HG03159 (cell line): ENCODE results near the gene CLASP1.
"Not testable (repeated sequence)": the region's sequence is repeated elsewhere in the genome, so short reads cannot be mapped to it uniquely, and the experiment has no call there.

Experiments used
- ATAC-seq: cut with Tn5 transposase; IDR thresholded peaks from one replicate; pipeline ENCODE4 v1.9.1; 2021; ENCODE audit warnings: mild to moderate bottlenecking, moderate library complexity; ENCODE audit not compliant: unreplicated experiment

The CLASP1 gene

DNA sequence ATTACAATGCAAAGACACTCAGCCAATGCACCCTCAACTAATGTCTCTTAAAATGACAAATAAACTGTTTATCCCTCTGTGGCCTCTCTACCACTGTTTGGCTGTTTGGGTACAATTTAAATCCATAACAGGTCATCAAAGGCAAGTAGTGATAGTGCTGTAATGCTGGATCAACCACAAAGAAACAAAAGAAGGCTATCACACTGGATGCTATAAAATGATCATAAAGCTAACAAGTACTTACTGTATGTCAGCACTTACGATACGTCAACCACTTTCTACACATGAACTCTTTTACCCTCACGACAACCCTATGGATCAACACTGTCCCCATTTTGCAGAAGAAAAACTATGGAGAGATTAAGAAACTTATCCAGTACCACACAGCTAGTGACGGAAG is 64.5 kb downstream of the CLASP1 start:
- no peak for ATAC-seq

DNA sequence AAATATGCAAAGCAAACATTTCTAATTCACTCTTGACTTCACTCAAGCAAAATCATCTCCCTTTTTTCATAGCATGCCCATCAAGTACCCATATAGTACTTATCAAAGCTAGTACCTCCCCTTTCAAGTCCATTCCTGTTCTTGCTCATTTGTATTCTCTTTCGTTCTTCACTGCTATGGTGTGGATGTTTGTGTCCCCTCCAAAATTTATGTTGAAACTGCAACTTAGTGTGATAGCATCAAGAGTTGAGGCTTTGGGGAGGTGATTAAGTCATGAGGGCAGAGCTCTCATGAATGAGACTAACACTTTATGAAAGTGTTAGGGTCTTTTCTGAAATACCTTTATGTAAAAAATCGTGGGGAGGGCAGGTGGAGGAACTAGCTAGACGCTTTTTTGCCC is 65.7 kb downstream of the CLASP1 start:
- no peak for ATAC-seq

DNA sequence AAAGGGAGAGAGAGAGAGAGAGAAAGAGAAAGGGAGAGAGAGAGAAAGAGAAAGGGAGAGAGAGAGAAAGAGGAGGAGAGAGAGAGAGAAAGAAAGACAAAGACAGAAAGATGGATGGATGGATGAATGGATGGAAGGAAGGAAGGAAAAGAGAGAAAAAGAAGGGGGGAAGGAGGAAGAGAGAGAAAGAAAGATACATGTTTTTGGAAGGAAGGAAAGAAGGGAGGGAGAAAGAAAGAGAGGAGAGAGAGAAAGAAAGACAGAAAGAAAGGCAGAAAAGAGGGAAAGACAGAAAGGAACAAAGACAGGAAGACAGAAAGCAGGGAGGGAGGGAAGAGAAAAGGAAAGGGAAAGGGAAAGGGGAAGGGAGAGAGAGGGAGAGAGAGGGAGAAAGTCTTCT is 67.0 kb downstream of the CLASP1 start:
- ATAC-seq = no peak

DNA sequence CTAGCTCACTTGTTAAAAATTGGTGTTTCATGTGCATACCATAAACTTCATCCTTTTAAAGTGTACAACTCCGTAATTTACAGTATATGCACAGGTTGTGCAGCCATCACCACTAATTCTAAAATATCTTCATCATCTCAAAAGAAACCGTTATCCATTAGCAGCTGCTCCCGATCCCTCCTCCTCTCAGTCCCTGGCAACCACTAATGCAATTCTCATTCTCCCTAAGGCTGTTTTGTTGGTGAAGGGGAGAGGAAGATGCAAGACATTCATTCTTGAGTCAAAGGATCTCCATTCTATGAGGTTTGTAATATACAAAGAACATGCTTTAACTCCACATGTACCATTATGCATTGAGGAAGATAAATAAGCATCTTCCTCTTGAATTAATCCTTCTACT is 70.0 kb downstream of the CLASP1 start:
- ATAC-seq = no peak

DNA sequence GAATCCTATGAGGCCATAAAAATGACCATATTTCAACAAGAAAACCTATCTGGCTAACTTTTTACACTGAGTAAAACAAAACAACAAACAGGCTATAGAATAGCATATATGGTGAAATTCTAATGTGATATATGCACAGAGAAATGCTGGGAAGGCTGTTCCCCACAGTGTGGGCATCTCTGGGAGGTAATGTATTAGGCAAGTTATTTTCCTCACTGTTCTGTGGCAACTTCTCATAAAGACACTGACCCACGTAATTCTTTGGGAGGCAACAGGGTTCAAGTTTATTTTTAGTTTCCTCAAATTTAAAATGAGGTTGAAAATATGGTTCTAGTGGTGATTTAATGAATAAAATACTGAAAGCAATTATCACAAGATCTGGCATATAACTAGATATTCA is 71.9 kb downstream of the CLASP1 start:
- ATAC-seq = no peak

DNA sequence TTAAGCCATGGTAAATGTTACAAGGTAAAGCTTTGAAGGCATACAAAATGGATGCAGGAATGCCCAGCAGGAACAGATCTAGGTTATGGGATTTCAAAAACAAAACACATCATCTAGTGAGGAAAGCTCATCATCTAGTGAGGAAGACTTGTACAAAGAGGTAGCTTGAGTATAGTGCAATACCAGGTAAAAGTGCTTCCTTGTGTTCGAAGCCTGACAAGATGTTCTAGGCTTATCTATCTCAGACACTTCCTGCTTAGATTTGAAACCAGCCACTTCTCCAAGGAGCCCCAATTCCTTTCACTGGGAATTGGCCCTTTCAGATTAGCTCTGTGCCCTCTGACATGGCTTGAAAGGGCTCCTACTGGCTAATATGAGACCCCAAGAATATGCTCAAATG is 73.0 kb downstream of the CLASP1 start:
- no peak for ATAC-seq

DNA sequence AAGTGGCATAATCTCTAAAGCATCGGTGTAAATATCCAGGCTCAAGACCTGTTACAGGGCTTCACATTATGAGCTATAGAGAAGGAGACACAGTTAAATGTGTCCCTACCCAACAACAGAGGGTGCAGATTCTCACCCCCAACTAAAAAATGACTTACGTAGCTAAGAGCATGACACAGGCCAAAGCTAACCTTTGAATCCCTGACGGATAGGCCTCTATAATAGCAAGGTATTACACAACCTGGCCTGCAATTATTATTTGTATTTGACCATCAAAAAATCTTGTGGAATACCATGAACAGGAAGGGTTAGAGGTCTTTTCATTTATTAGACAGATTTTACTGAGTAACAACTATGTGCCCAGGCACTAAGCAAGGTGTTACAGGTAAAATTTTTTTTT is 73.5 kb downstream of the CLASP1 start:
- no peak for ATAC-seq

DNA sequence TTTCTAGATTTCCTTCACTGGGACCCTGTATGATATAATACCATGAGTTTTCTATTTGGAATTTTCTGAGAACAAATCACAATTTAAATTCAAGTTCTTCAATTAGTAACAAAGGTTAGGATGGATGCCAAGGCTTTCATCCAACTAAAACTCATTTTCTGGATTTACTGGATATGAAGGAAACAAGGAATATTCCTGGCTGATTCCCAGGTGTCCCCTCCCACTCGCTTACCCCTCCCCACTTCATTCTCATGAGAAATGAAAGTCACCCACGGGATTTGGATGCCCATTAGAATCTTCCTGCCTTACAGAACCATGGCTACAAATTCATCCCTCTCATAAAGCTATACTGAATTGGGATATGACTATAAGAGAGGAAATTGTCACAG is 78.6 kb downstream of the CLASP1 start:
- ATAC-seq = no peak

DNA sequence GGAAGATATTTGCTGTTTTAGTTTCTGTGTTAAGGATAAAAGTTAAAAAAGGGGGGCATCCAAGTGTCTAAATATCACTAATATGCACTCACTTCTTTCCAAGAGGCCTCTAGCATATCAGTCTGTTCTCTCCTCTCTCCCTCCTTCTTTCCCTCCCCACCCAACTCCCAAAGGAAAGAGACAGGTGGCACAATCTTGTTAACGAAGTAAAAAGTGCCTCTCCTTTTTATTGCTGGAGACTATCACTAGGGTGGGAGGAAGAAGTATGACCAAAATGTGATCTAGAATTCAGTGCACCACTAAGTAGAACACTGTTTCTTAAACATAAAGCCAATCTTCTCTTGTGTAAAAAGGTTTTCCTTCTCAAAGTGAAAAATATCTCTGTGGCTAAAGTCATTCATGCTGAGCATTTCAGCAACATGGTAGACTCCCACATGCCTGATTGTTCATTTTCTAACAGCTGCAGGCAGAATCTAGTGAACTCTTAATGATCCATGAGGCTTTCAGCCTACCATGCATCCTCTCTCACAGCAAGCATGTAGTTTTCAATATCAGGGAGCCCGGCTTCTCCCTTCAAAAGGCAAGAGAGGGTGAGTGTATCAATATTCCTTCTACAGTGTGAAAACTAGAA is 79.1 kb downstream of the CLASP1 start:
- ATAC-seq = no peak

DNA sequence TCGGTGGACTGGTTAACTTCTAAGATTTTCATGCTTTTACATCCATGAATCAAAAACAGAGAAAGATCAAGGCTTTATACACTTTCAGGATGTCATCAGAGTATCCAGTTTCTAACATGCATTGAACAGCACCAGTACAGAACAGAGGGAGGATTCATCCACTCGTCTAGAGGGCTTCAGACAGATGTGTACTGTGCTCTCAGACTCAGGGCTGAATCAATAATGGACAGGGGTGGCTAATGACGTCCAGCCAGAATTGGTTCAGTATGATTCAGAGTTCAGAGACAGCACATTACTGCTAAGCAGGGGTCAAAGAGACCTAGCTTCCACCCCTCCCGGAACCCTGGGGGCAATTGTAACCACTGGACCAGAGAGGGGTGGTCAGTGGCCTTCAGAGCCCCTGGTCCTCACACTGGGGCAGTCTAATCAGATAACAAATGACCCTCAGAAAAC is 81.3 kb downstream of the CLASP1 start:
- no peak for ATAC-seq

DNA sequence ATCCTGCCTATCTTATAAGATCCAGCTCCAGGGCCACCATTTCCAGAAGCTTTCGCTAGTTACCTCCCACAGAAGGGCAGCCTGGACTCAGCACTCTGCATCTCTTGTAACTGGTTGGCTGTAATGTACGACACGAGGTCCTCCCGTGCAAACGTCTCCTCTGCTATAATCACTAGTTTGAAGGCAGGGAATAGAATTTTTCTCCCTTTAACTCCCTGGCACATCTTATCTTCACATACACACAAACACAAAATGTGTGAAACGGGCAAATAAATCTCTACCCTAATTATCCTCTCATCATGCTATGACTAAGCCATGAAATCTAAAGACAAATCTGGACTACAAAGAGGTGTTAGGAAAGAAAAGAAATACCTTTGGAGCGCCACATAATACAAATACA is 81.8 kb downstream of the CLASP1 start:
- ATAC-seq = no peak

DNA sequence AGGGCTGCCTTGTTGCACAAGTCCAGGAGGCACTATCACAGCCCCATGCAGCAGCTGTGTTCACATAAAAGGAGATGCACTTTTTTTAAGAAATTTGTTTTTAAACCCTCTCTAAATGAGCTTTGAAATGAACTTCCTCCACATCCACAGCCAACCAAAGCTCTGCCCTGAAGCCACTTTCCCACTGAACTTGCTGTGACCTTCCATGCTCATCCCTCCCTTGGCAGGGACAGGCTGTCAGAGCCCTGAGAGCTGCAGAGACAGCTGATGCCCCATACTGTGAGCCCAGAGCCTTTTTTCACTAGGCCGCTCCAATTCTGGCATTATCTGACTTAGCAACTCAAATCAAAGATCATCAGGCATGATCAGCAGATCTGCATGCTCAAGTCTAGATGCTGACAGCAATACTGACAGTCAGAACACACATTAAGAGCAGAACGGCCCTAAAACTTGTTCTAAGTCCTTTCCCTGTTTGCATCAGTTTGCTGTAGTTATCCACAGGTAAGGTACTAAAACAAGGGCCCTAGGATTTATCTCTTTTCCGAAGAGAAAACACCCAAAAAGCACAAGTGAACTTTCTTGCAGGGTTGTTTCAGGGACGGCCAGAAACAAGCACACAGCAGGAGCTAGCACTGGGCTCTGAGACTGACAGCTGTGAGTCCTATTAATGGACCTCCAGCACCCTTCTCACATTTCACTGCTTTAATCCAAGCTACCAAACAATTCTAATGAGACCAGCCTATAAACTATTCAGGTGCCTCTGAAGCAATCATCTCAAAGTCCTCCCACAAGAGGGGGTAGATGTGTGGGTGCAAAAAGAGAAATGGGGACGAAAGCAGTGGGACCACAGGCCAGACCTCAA is 83.6 kb downstream of the CLASP1 start:
- no peak for ATAC-seq

DNA sequence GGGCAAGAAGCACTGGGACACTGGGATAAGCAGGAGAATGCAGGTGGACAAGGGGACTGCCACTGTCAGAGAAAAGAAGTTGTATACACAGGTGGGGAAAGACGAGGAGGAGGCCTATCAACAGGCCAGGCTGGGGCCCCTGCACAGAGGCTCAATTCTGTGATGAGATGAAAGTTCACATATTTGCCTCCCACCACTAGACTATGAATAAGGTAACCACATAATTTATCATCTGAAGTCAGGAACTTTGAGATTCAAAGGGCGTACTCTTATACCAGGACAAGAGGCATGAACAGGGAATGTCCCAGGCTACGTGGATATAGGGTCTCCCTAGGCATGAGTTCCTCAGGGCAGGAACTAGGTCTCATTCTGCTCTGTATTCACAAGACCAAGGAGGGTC is 84.4 kb downstream of the CLASP1 start:
- ATAC-seq = no peak

DNA sequence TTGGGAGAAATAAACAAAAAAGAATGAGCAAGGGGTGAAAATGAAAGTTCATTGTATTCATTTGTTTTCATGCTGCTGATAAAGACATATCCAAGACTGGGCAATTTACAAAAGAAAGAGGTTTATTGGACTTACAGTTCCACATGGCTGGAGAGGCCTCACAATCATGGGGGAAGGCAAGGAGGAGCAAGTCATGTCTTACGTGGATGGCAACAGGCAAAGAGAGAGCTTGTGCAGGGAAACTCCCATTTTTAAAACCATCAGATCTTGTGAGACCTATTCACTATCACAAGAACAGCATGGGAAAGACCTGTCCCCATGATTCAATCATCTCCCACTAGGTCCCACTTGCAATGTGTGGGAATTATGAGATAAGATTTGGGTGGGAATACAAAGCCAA is 85.5 kb downstream of the CLASP1 start:
- not testable (repeated sequence) for ATAC-seq

DNA sequence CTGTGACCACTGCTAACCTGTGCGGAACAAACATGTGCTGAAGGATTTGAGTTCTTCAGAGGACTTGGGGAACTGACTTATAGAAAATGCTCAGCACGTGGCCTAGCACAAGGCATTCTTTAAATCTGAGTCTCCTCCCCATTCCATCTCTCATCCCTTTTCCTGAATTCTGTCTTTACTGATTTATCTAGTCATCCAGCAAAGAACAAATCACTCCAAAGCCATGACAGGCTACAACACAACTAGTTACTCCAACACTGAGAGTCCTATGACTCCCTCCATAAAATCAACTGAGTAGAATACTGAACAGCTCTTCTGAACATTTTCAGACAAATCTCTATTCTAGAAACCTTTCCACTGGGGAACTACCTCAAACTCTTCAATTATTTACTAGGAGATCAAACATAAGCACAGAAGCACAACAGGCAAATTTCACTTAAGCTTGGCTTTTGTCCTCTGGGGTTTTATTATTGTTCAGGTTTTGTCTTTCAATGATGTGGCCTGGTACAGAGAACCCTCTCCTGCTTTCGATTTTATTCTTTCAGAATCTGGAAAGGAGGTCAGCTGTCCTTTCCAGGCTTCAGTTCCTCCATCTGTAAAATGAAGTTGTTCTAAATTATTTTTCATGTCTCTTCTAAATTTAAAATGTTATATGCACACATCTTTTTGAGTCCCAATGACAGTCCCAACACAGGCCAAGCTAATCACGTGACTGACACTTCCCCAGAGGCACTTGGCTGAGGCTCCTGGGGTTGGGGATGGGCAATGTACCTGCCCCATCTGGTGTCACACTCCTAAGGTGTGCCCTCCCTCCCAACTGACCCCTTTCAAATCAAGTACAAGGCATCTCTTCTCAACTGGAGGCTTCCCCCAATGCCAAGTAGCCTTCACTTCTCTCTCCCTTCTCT is 86.7 kb downstream of the CLASP1 start:
- peak; percentile 56 for ATAC-seq

DNA sequence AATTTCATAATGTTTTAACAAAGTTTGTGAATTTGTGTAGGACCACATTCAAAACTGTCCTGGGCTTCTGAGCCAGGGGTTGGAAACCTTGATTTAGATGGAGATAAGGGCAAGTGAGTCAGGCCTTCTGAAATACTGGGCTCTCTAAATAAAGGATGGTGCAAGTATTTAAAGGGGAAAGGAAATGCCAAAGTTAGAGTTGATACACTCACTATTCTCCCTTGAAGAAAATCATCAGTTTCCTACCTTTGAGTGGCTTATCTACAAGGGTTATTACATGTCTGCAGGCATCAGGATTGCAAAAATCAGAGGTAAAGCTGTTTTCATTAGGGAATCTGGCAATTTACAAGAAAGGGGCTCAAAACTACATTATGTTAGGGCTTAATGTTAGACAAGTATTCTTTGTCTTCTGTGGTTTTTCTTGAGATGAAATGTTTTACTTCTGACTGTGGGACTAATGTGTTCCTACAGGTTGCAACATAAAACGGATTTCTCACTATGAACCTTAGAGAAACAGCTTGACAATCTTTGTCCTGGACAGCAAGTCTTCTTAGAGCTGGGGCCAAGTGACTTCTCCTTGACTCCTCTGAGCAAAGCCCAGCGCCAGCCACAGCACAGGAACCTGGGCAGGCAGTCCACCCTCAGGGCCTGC is 87.5 kb downstream of the CLASP1 start:
- no peak for ATAC-seq

DNA sequence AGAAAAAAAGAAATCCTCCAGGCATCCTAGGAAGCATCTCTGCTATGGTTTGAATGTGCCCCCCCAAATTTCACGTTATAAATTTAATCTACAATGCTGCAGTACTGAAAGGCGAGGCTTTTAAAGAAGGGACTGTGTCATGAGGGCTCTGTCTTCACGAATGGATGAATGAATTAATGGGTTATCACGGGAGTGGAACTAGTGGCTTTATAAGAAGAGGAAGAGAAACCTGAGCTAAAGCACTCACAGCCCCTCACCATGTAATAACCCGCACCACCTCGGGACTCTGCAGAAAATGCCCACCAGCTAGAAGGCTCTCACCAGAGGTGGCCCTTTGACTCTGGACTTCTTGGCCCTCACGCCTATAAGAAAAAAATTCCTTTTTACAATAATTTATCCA is 90.9 kb downstream of the CLASP1 start:
- no peak for ATAC-seq

DNA sequence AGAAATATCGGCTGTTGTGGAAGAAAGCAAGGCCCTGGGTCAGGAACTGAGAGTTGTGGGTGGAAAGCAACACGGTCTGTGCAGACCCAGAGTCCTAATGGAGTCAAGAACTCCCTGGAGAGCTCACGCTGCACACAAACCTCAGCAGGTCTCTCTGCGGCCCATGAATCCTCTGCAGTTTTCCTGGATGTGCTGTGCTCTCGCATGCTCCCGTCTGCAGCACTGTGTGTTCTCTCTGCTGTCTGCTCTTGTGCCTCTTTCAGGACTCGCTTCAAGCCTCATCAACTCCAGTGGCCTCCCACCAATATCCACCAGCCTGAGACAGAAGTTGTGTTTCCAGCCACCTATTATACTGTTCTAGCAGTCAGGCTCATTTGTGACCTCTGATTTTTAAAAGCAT is 94.3 kb downstream of the CLASP1 start:
- ATAC-seq = no peak

DNA sequence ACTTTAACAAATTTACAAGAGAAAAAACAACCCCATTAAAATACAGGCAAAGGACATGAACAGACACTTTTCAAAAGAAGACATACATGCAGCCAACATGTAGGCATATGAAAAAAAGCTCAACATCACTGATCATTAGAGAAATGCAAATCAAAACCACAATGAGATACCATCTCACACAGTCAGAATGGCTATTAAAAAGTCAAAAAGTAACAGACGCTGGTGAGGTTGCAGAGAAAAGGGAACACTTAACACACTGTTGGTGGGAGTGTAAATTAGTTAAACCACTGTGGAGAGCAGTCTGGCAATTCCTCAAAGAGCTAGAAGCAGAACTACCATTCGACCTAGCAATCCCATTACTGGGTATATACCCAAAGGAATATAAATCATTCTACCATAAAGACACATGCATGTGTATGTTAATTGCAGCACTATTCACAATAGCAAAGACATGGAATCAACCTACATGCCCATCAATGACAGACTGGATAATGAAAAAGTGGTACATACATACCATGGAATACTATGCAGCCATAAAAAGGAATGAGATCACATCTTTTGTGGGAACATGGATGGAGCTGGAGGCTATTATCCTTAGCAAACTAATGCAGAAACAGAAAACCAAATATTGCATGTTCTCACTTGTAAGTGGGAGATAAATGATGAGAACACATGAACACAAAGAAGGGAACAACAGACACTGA is 96.6 kb downstream of the CLASP1 start:
- peak; percentile 55 for ATAC-seq

DNA sequence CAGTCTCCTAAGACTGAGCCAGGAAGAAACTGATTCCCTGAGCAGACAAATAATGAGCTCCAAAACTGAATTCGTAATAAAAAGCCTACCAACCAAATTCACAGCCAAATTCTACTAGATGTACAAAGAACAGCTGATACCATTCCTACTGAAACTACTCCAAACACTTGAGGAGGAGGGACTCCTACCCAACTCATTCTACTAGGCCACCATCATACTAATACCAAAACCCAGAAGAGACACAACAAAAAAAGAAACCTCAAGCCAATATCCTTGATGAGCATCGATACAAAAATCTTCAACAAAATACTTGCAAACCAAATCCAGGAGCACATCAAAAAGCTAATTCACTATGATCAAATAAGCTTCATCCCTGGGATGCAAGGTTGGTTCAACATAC is 98.6 kb downstream of the CLASP1 start:
- no peak for ATAC-seq
